Calu3 (cell line): ENCODE data around the gene GPX3. TPM values are rescaled to one million over a fixed set of nuclear protein-coding genes. Genes with fewer than 3 reads are reported as not detected.

Source experiments
- BruUV-seq: library from RNA; stranded (reverse); fragments of 400-500 nt; replicated peaks from 2 replicates; lab custom pipeline; 2021; lab: Mats Ljungman, UMichigan
- CTCF ChIA-PET: fragments of 300-600 bp; sonication (Branson Sonifier 250); formaldehyde crosslinking; loops from one replicate; lab custom pipeline; 2022; ENCODE audit warnings: antibody characterized with exemption; lab: Charles Lee
- DNase-seq: peaks from one replicate; pipeline ENCODE4 v3.0.0; 2022
- H3K27ac Mint-ChIP-seq: one replicate; pipeline ENCODE4 v1.8.0; 2022; ENCODE audit warnings: mixed read lengths; ENCODE audit not compliant: unreplicated experiment
- H3K27me3 Mint-ChIP-seq: one replicate; pipeline ENCODE4 v1.8.0; 2022; ENCODE audit warnings: mixed read lengths; ENCODE audit not compliant: unreplicated experiment
- H3K36me3 Mint-ChIP-seq: one replicate; pipeline ENCODE4 v1.8.0; 2022; ENCODE audit warnings: mild to moderate bottlenecking, moderate library complexity, mixed read lengths; ENCODE audit not compliant: insufficient read depth, unreplicated experiment
- H3K4me1 Mint-ChIP-seq: one replicate; pipeline ENCODE4 v1.8.0; 2022; ENCODE audit warnings: mild to moderate bottlenecking, low read depth, mixed read lengths; ENCODE audit not compliant: unreplicated experiment
- H3K4me3 Mint-ChIP-seq: one replicate; pipeline ENCODE4 v1.8.0; 2022; ENCODE audit warnings: mild to moderate bottlenecking, low read depth, moderate library complexity, mixed read lengths; ENCODE audit not compliant: unreplicated experiment
- H3K9me3 Mint-ChIP-seq: one replicate; pipeline ENCODE4 v1.8.0; 2022; ENCODE audit warnings: low read depth, mixed read lengths; ENCODE audit not compliant: unreplicated experiment
- intact Hi-C: fragments of 100-400 bp; cut with micrococcal nuclease; formaldehyde crosslinking; loops from one replicate; pipeline ENCODE4 v1.10.0; 2022; ENCODE audit not compliant: unreplicated experiment
- total RNA-seq: library from RNA; stranded (reverse); gene quantifications from 2 replicates; pipeline ENCODE4 v1.2.3, GENCODE V29; 2022
- TF ChIP-seq, protein P1 (sequence below): fragments of 200-600 bp; IDR thresholded peaks from one replicate; pipeline ENCODE4 v1.8.0; 2022; ENCODE audit warnings: antibody characterized with exemption; ENCODE audit not compliant: unreplicated experiment

GPX3 gene
- total RNA-seq, 1 experiment from 2014 or later, result not detected

DNA sequence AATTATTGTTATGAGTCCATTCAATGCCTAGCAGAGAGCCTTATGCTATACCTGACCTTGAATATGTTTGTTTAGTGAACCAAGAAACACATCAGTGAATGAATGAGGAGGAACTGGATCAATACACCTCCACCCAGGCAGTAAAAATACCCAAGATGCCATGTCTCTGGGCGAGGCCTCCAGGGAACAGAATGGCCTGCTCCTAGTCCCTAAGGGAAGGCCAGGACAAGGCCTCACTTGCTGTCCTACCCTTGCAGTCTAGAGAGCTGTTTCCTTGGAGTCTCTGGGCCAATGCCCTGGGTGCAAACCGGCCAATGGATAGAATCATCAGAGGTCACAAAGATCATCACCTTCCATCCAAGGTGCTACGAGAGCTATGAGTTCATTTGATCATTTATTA lies 34.3 kb downstream of the GPX3 start:
- no peaks in the 10 kb centered on the region for H3K27me3 Mint-ChIP-seq
- peak overlapping the region; percentile 76 for H3K27ac Mint-ChIP-seq
- peaks cover 95% of the 10 kb centered on the region for H3K36me3 Mint-ChIP-seq
- intact Hi-C loops, result loop anchor here (5.0 kb wide), 1 partner anchor 33 kb away; no protein-coding TSS in a partner anchor
- no peaks in the 10 kb centered on the region for H3K9me3 Mint-ChIP-seq
- TF ChIP-seq, protein P1, sequence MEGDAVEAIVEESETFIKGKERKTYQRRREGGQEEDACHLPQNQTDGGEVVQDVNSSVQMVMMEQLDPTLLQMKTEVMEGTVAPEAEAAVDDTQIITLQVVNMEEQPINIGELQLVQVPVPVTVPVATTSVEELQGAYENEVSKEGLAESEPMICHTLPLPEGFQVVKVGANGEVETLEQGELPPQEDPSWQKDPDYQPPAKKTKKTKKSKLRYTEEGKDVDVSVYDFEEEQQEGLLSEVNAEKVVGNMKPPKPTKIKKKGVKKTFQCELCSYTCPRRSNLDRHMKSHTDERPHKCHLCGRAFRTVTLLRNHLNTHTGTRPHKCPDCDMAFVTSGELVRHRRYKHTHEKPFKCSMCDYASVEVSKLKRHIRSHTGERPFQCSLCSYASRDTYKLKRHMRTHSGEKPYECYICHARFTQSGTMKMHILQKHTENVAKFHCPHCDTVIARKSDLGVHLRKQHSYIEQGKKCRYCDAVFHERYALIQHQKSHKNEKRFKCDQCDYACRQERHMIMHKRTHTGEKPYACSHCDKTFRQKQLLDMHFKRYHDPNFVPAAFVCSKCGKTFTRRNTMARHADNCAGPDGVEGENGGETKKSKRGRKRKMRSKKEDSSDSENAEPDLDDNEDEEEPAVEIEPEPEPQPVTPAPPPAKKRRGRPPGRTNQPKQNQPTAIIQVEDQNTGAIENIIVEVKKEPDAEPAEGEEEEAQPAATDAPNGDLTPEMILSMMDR, result no peak
- CTCF ChIA-PET, result interaction anchor here (0.7 to 9.4 kb wide), 2 partner anchors 9 to 61 kb away, joined by 3 to 140 read pairs; no protein-coding TSS in a partner anchor
- peaks cover 71% of the 10 kb centered on the region for H3K4me1 Mint-ChIP-seq
- no TSS peak for BruUV-seq
- no peak for DNase-seq
- no peak overlapping the region for H3K4me3 Mint-ChIP-seq

- DNase-seq, result no peak
- H3K27ac Mint-ChIP-seq, result peak overlapping the region; percentile 76
- H3K36me3 Mint-ChIP-seq, result peaks cover 95% of the 10 kb centered on the region
- BruUV-seq, result no TSS peak
- H3K27me3 Mint-ChIP-seq, result no peaks in the 10 kb centered on the region
- TF ChIP-seq, protein P1, result no peak
- CTCF ChIA-PET, result interaction anchor here (0.7 to 9.4 kb wide), 2 partner anchors 8 to 60 kb away, joined by 3 to 140 read pairs; no protein-coding TSS in a partner anchor
- intact Hi-C loops, result no loop called here
- no peak overlapping the region for H3K4me3 Mint-ChIP-seq
- no peaks in the 10 kb centered on the region for H3K9me3 Mint-ChIP-seq
- H3K4me1 Mint-ChIP-seq, result peaks cover 78% of the 10 kb centered on the region
Measured at GRCh38 chr5:151055336-151055735, 34.9 kb downstream of the GPX3 start.

- TF ChIP-seq, protein P1, result no peak
- peaks cover 80% of the 10 kb centered on the region for H3K4me1 Mint-ChIP-seq
- no peak overlapping the region for H3K4me3 Mint-ChIP-seq
- no peaks in the 10 kb centered on the region for H3K9me3 Mint-ChIP-seq
- H3K27me3 Mint-ChIP-seq, result no peaks in the 10 kb centered on the region
- peaks cover 98% of the 10 kb centered on the region for H3K36me3 Mint-ChIP-seq
- no peak for DNase-seq
- intact Hi-C loops, result no loop called here
- CTCF ChIA-PET, result interaction anchor here (0.5 kb wide), 1 partner anchor 56 kb away, joined by 5 read pairs; no protein-coding TSS in a partner anchor
- no TSS peak for BruUV-seq
- H3K27ac Mint-ChIP-seq, result peak overlapping the region; percentile 76
Measured at GRCh38 chr5:151056379-151057325, 36.3 kb downstream of the GPX3 start.

DNA sequence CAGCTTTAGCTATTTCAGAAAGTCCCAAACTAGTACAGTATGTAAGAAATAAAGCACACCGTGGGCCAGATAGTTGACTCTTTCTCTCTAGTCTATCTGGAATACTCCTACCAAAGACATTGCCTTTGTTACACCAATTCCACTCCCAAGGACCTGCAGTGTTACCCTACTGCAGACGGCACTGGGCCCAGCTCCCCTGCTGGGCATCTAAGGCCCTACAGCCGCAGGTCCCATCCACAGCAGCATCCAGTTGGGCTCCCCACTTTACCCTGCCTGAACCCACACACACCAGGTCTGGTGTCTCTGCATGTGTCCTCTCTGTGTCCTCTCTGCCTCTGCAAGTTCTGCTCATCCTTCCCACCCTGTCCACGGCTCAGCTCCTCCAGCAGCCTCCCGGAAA lies 37.9 kb downstream of the GPX3 start:
- Mint-ChIP-seq H3K4me1 (peaks cover 75% of the 10 kb centered on the region), H3K27me3 (no peaks in the 10 kb centered on the region), H3K9me3 (no peaks in the 10 kb centered on the region), H3K27ac (no peak overlapping the region), H3K36me3 (peaks cover 98% of the 10 kb centered on the region), H3K4me3 (no peak overlapping the region)
- intact Hi-C loops, result no loop called here
- CTCF ChIA-PET, result interaction anchor here (1.0 to 2.4 kb wide), 3 partner anchors 22 to 58 kb away, joined by 4 to 10 read pairs (median 5); no protein-coding TSS in a partner anchor
- no TSS peak for BruUV-seq
- no peak for DNase-seq
- TF ChIP-seq, protein P1, result peak; percentile 18
